Measurements from ENCODE around the gene FKBP5.

- TF ChIP-seq CTCF (IDR thresholded peaks at IDR 0.05; ENCODE audit: insufficient read depth, low read depth, low read length) (no peak), EZH2 (IDR thresholded peaks at IDR 0.05; ENCODE audit: insufficient read depth, low read length) (no peak)
Measured at GRCh38 chr6:35633579-35634089, 55.1 kb downstream of the FKBP5 start.

Data from astrocyte (in vitro differentiated cells and primary cell).